Measurements from ENCODE around the gene TSPAN1. TPM values are rescaled to one million over a fixed set of nuclear protein-coding genes. Genes with fewer than 3 reads are reported as not detected.

The TSPAN1 gene
- total RNA-seq, 1 experiment from 2014 or later: 26.1 TPM

DNA sequence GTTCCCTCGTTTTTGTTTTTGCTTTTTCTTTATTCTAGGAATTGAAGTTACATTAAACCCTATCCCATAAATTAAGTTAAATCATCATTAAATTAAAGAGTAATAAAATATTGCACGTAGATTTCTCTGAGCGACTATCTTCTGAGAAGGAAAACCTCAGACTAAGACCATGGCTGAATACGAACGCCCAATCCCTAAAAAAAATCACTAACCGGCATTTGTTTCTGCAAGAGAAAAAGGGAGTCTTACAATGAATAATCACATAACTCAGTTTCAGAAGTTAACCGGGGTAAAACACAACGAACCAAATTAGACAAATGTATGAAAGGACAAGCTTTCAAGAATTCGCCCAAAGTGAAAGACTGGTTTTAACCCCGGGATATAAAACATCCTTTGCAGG, 43.8 kb upstream of the TSPAN1 start:
- DNase-seq (ENCODE audit: low read depth, low spot score) (no peak), ATAC-seq (no peak)
- intact Hi-C loops (cut with micrococcal nuclease; ENCODE audit: unreplicated experiment) (no loop called here), in situ Hi-C loops (cut with HindIII; ENCODE audit: low pct_unique_long_range_greater_than_20kb, low sequenced_read_pairs) (no loop called here)
- POLR2A ChIA-PET: interaction anchor here (0.6 to 0.7 kb wide), 5 partner anchors 9 to 383 kb away, joined by 3 read pairs; no protein-coding TSS in a partner anchor
- Histone ChIP-seq H3K9me3 (ENCODE audit: control insufficient read depth, insufficient read depth, low read depth, low read length) (no peaks in the 10 kb centered on the region), H3K36me3 (ENCODE audit: control insufficient read depth, insufficient read depth, low read length) (no peaks in the 10 kb centered on the region), H3K4me1 (ENCODE audit: control insufficient read depth, insufficient read depth, low read length) (peaks cover 36% of the 10 kb centered on the region), H3K27ac (ENCODE audit: low read length) (peak overlapping the region; percentile 91), H3K4me3 (ENCODE audit: low read depth in 2 of 2, low read length in 2 of 2) (peak overlapping the region; percentile 96 to 99), H3K27me3 (ENCODE audit: control insufficient read depth, insufficient read depth, low read length) (no peaks in the 10 kb centered on the region)
- no TSS peak for BruUV-seq (replicated peaks)
- CTCF ChIA-PET: interaction anchor here (0.7 to 1.7 kb wide), 3 partner anchors 50 to 93 kb away, joined by 3 to 5 read pairs (median 4); no protein-coding TSS in a partner anchor
- TF ChIP-seq SIN3A (IDR thresholded peaks at IDR 0.05; ENCODE audit: borderline replicate concordance, insufficient read depth, low read depth, low read length) (no peak), TCF7L2 (IDR thresholded peaks at IDR 0.05; ENCODE audit: low read depth, low read length) (no peak), POLR2AphosphoS5 (IDR thresholded peaks at IDR 0.05; ENCODE audit: low read depth, low read length) (no peak)
- TF ChIP-seq, protein P1, sequence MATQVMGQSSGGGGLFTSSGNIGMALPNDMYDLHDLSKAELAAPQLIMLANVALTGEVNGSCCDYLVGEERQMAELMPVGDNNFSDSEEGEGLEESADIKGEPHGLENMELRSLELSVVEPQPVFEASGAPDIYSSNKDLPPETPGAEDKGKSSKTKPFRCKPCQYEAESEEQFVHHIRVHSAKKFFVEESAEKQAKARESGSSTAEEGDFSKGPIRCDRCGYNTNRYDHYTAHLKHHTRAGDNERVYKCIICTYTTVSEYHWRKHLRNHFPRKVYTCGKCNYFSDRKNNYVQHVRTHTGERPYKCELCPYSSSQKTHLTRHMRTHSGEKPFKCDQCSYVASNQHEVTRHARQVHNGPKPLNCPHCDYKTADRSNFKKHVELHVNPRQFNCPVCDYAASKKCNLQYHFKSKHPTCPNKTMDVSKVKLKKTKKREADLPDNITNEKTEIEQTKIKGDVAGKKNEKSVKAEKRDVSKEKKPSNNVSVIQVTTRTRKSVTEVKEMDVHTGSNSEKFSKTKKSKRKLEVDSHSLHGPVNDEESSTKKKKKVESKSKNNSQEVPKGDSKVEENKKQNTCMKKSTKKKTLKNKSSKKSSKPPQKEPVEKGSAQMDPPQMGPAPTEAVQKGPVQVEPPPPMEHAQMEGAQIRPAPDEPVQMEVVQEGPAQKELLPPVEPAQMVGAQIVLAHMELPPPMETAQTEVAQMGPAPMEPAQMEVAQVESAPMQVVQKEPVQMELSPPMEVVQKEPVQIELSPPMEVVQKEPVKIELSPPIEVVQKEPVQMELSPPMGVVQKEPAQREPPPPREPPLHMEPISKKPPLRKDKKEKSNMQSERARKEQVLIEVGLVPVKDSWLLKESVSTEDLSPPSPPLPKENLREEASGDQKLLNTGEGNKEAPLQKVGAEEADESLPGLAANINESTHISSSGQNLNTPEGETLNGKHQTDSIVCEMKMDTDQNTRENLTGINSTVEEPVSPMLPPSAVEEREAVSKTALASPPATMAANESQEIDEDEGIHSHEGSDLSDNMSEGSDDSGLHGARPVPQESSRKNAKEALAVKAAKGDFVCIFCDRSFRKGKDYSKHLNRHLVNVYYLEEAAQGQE (IDR thresholded peaks at IDR 0.05; ENCODE audit: insufficient read depth in 1 of 2, low read depth in 2 of 2, low read length in 1 of 2): no peak
- TF ChIP-seq, protein P2, sequence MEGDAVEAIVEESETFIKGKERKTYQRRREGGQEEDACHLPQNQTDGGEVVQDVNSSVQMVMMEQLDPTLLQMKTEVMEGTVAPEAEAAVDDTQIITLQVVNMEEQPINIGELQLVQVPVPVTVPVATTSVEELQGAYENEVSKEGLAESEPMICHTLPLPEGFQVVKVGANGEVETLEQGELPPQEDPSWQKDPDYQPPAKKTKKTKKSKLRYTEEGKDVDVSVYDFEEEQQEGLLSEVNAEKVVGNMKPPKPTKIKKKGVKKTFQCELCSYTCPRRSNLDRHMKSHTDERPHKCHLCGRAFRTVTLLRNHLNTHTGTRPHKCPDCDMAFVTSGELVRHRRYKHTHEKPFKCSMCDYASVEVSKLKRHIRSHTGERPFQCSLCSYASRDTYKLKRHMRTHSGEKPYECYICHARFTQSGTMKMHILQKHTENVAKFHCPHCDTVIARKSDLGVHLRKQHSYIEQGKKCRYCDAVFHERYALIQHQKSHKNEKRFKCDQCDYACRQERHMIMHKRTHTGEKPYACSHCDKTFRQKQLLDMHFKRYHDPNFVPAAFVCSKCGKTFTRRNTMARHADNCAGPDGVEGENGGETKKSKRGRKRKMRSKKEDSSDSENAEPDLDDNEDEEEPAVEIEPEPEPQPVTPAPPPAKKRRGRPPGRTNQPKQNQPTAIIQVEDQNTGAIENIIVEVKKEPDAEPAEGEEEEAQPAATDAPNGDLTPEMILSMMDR (IDR thresholded peaks at IDR 0.05): no peak

DNA sequence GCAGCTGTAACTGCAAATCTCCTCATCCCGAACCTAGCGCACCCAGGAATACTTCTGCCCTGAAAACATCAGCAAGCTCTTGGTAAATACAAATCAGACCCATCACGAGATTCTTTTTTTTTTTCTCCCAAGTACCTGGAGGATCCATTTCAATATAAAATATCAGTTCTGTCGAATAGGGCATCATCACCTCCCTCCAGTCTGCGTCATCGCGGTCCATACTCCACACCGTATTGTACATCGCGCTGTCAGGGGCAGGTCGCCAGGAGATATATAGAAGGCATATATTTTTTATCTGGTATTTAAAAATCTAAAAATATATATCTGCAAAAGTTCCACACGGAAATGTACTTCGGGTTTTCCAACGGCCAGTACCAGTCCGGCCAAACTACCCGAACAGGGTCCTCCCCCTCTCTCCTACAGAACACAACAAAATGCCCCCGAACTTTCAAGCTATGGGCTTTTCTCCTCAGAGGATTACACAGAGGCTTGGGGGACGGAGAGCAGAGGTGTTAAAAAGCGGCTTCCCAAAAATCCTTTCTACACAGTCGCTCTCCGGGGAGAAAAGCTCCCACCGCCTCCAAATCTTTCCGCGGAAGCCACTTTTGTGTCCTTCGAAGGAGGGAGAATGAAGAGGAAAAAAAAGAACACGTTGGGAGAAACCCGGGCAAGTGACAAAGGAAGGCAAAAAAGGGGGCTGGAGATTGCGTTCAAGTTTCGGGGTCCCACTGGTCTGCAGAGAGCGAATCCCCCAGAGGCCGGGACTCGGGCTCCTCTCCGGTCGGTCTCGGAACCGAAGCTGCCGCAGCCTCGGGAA, 43.0 kb upstream of the TSPAN1 start:
- CTCF ChIA-PET: interaction anchor here (0.7 to 1.7 kb wide), 3 partner anchors 49 to 92 kb away, joined by 3 to 5 read pairs (median 4); no protein-coding TSS in a partner anchor
- no peak for TF ChIP-seq SIN3A (IDR thresholded peaks at IDR 0.05; ENCODE audit: borderline replicate concordance, insufficient read depth, low read depth, low read length)
- TF ChIP-seq, protein P1 (IDR thresholded peaks at IDR 0.05; ENCODE audit: insufficient read depth in 1 of 2, low read depth in 2 of 2, low read length in 1 of 2): 0 out of 4 replicates have a peak, but pooled peaks of 1 of the 2 experiments have one; percentile 39
- H3K27me3 ChIP-seq (ENCODE audit: control insufficient read depth, insufficient read depth, low read length): no peaks in the 10 kb centered on the region
- H3K9me3 ChIP-seq (ENCODE audit: control insufficient read depth, insufficient read depth, low read depth, low read length): no peaks in the 10 kb centered on the region
- ATAC-seq: peak; percentile 14; the same call in 1 of the 2 replicates
- H3K36me3 ChIP-seq (ENCODE audit: control insufficient read depth, insufficient read depth, low read length): no peaks in the 10 kb centered on the region
- in situ Hi-C loops (cut with HindIII; ENCODE audit: low pct_unique_long_range_greater_than_20kb, low sequenced_read_pairs): no loop called here
- no peak for DNase-seq (ENCODE audit: low read depth, low spot score)
- POLR2A ChIA-PET: interaction anchor here (0.6 to 0.7 kb wide), 6 partner anchors 8 to 384 kb away, joined by 3 to 4 read pairs (median 3); no protein-coding TSS in a partner anchor
- peak overlapping the region; percentile 96 to 99 for H3K4me3 ChIP-seq (ENCODE audit: low read depth in 2 of 2, low read length in 2 of 2)
- H3K4me1 ChIP-seq (ENCODE audit: control insufficient read depth, insufficient read depth, low read length): peaks cover 36% of the 10 kb centered on the region
- intact Hi-C loops (cut with micrococcal nuclease; ENCODE audit: unreplicated experiment): no loop called here
- TSS peak; percentile 78 for BruUV-seq (replicated peaks)
- H3K27ac ChIP-seq (ENCODE audit: low read length): peak overlapping the region; percentile 98
